ENCODE results near the gene RASA2. TPM values are rescaled to one million over a fixed set of nuclear protein-coding genes. Genes with fewer than 3 reads are reported as not detected.

The RASA2 gene
- total RNA-seq, 1 experiment from 2014 or later = 26.7 TPM

DNA sequence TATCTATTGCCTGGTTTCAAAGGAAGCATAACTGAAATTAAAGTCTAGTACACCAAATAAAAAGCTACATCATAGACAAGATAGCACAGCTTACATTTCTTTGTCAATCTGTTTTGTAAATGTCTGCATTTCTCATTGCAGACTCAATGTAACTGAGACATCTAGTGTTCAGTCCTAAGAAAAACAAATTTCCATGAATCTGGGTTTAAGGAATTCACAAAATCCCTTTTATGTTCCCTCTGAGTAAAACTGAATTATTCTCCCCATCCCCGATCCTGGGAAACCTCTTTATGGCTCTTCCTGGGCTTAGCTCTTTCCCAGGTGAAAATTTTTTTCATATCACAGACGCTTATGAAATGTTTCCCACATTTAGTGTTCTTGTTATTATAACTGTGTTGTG, 21.6 kb upstream of the RASA2 start:
- Histone ChIP-seq H3K36me3 (ENCODE audit: control insufficient read depth, insufficient read depth, low read length) (no peaks in the 10 kb centered on the region), H3K9me3 (peaks cover 12% of the 10 kb centered on the region), H3K4me1 (peaks cover 13% of the 10 kb centered on the region), H3K27me3 (replicated peaks; ENCODE audit: control insufficient read depth, insufficient read depth, low read length) (no peaks in the 10 kb centered on the region), H3K4me3 (ENCODE audit: low read depth, low read length) (no peak overlapping the region)
- H3K27me3 Mint-ChIP-seq (ENCODE audit: insufficient read depth, unreplicated experiment) = no peaks in the 10 kb centered on the region
- no peak overlapping the region for H3K27ac Mint-ChIP-seq (ENCODE audit: unreplicated experiment)
- no peak overlapping the region for H3K4me3 Mint-ChIP-seq (ENCODE audit: unreplicated experiment)
- TF ChIP-seq, protein P1, sequence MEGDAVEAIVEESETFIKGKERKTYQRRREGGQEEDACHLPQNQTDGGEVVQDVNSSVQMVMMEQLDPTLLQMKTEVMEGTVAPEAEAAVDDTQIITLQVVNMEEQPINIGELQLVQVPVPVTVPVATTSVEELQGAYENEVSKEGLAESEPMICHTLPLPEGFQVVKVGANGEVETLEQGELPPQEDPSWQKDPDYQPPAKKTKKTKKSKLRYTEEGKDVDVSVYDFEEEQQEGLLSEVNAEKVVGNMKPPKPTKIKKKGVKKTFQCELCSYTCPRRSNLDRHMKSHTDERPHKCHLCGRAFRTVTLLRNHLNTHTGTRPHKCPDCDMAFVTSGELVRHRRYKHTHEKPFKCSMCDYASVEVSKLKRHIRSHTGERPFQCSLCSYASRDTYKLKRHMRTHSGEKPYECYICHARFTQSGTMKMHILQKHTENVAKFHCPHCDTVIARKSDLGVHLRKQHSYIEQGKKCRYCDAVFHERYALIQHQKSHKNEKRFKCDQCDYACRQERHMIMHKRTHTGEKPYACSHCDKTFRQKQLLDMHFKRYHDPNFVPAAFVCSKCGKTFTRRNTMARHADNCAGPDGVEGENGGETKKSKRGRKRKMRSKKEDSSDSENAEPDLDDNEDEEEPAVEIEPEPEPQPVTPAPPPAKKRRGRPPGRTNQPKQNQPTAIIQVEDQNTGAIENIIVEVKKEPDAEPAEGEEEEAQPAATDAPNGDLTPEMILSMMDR (IDR thresholded peaks at IDR 0.05; ENCODE audit: insufficient read depth in 1 of 2, low read depth in 1 of 2, low read length in 1 of 2, severe bottlenecking in 1 of 2, unreplicated experiment in 1 of 2) = no peak
- intact Hi-C loops (cut with micrococcal nuclease; ENCODE audit: unreplicated experiment) = no loop called here
- peaks cover 15% of the 10 kb centered on the region for H3K4me1 Mint-ChIP-seq (ENCODE audit: low read depth, unreplicated experiment)
- no peaks in the 10 kb centered on the region for H3K36me3 Mint-ChIP-seq (ENCODE audit: insufficient read depth, unreplicated experiment)
- no TSS peak for BruUV-seq (replicated peaks)
- ChIA-PET CTCF (interaction anchor here (0.7 to 1.2 kb wide), 3 partner anchors 11 to 153 kb away, joined by 3 to 8 read pairs (median 3); no protein-coding TSS in a partner anchor), POLR2A (interaction anchor here (1.1 kb wide), 1 partner anchor 23 kb away, joined by 4 read pairs; no protein-coding TSS in a partner anchor)
- H3K9me3 Mint-ChIP-seq (ENCODE audit: unreplicated experiment) = peaks cover 10% of the 10 kb centered on the region
- DNase-seq = no peak

DNA sequence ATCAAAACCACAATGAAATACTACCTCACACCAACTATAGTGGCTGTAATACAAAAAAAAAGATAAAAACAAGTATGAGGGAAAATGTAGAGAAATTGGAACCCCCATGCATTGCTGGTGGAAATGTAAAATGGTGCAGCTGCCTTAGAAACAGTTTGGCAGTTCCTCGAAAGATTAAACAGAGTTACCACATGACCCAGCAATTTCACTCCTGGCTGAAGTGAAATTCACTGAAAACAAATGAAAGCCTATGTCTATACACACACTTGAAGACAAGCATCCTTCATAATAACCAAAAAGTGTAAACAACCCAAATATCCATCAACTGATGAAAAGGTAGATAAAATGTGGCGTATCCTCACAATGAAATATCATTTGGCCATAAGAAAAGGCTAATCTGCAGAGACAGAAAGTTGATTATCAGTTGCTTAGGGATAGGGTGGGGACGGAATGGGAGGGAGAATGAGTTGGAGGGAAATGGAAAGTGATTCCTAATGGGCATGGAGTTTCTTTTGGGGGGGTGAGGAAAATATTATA, 20.1 kb upstream of the RASA2 start:
- intact Hi-C loops (cut with micrococcal nuclease; ENCODE audit: unreplicated experiment) = no loop called here
- no peak overlapping the region for H3K27ac Mint-ChIP-seq (ENCODE audit: unreplicated experiment)
- peaks cover 11% of the 10 kb centered on the region for H3K4me1 ChIP-seq
- no peaks in the 10 kb centered on the region for H3K27me3 Mint-ChIP-seq (ENCODE audit: insufficient read depth, unreplicated experiment)
- CTCF ChIA-PET = no interaction called here
- peaks cover 15% of the 10 kb centered on the region for H3K4me1 Mint-ChIP-seq (ENCODE audit: low read depth, unreplicated experiment)
- H3K9me3 Mint-ChIP-seq (ENCODE audit: unreplicated experiment) = peaks cover 10% of the 10 kb centered on the region
- no peaks in the 10 kb centered on the region for H3K27me3 ChIP-seq (replicated peaks; ENCODE audit: control insufficient read depth, insufficient read depth, low read length)
- DNase-seq = no peak
- H3K9me3 ChIP-seq = peaks cover 14% of the 10 kb centered on the region
- H3K4me3 Mint-ChIP-seq (ENCODE audit: unreplicated experiment) = no peak overlapping the region
- TF ChIP-seq, protein P1 (IDR thresholded peaks at IDR 0.05; ENCODE audit: insufficient read depth in 1 of 2, low read depth in 1 of 2, low read length in 1 of 2, severe bottlenecking in 1 of 2, unreplicated experiment in 1 of 2) = no peak
- no peaks in the 10 kb centered on the region for H3K36me3 ChIP-seq (ENCODE audit: control insufficient read depth, insufficient read depth, low read length)
- no TSS peak for BruUV-seq (replicated peaks)
- POLR2A ChIA-PET = no interaction called here
- H3K4me3 ChIP-seq (ENCODE audit: low read depth, low read length) = no peak overlapping the region
- H3K36me3 Mint-ChIP-seq (ENCODE audit: insufficient read depth, unreplicated experiment) = no peaks in the 10 kb centered on the region

DNA sequence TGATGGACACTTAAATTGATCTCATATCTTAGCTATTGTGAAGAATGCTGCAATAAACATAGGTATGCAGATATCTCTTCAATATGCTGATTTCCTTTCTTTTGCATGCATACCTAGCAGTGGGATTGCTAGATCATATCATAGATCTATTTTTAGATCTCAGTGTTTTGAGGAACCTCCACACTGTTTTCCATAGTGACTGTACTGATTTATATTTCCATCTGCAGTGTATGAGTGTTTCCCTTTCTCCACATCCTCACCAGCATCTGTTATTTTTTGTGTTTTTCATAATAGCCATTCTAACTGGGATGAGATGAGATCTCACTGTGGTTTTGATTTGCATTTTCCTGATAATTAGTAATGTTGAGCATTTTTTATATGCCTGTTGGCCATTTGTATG, 17.1 kb upstream of the RASA2 start:
- Histone ChIP-seq H3K4me1 (no peaks in the 10 kb centered on the region), H3K27me3 (replicated peaks; ENCODE audit: control insufficient read depth, insufficient read depth, low read length) (no peaks in the 10 kb centered on the region), H3K36me3 (ENCODE audit: control insufficient read depth, insufficient read depth, low read length) (no peaks in the 10 kb centered on the region), H3K9me3 (peaks cover 13% of the 10 kb centered on the region), H3K4me3 (ENCODE audit: low read depth, low read length) (no peak overlapping the region)
- no peak for DNase-seq
- no peaks in the 10 kb centered on the region for H3K36me3 Mint-ChIP-seq (ENCODE audit: insufficient read depth, unreplicated experiment)
- H3K27ac Mint-ChIP-seq (ENCODE audit: unreplicated experiment) = no peak overlapping the region
- CTCF ChIA-PET = no interaction called here
- POLR2A ChIA-PET = no interaction called here
- H3K4me1 Mint-ChIP-seq (ENCODE audit: low read depth, unreplicated experiment) = peaks cover 4% of the 10 kb centered on the region
- peaks cover 10% of the 10 kb centered on the region for H3K9me3 Mint-ChIP-seq (ENCODE audit: unreplicated experiment)
- intact Hi-C loops (cut with micrococcal nuclease; ENCODE audit: unreplicated experiment) = no loop called here
- TF ChIP-seq, protein P1 (IDR thresholded peaks at IDR 0.05; ENCODE audit: insufficient read depth in 1 of 2, low read depth in 1 of 2, low read length in 1 of 2, severe bottlenecking in 1 of 2, unreplicated experiment in 1 of 2) = no peak
- no peak overlapping the region for H3K4me3 Mint-ChIP-seq (ENCODE audit: unreplicated experiment)
- no TSS peak for BruUV-seq (replicated peaks)
- H3K27me3 Mint-ChIP-seq (ENCODE audit: insufficient read depth, unreplicated experiment) = no peaks in the 10 kb centered on the region

Measured in Caco-2 (cell line).